Measurements from ENCODE around the gene BTG2.
"Not testable (repeated sequence)": the region's sequence is repeated elsewhere in the genome, so short reads cannot be mapped to it uniquely, and the experiment has no call there.

The BTG2 gene

DNA sequence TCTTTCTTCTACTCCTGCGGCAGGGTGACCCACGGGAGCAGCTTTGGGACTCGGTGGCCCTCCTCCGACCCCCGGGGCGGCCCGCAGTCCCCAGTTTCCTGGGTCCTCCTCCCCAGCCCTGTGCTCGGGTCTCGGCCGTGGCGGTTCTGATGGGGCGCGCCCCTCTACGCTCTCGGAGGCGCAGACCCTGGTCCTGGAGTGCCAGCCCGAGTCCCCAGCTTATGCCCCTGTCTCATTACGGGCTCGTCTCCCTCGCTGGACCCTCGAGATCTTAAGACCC lies 430 bp downstream of the BTG2 start:
- Mint-ChIP-seq H3K27ac (ENCODE audit: low read depth) (peak overlapping the region; percentile 98), H3K4me3 (peak overlapping the region; percentile 99), H3K27me3 (no peaks in the 10 kb centered on the region), H3K36me3 (ENCODE audit: insufficient read depth) (peaks cover 60% of the 10 kb centered on the region), H3K9me3 (no peaks in the 10 kb centered on the region), H3K4me1 (peaks cover 65% of the 10 kb centered on the region)
- peak; percentile 7 for ATAC-seq (replicated peaks; ENCODE audit: extremely low read depth, poor library complexity, severe bottlenecking)
- DNase-seq (ENCODE audit: low spot score in 2 of 2): no peak

DNA sequence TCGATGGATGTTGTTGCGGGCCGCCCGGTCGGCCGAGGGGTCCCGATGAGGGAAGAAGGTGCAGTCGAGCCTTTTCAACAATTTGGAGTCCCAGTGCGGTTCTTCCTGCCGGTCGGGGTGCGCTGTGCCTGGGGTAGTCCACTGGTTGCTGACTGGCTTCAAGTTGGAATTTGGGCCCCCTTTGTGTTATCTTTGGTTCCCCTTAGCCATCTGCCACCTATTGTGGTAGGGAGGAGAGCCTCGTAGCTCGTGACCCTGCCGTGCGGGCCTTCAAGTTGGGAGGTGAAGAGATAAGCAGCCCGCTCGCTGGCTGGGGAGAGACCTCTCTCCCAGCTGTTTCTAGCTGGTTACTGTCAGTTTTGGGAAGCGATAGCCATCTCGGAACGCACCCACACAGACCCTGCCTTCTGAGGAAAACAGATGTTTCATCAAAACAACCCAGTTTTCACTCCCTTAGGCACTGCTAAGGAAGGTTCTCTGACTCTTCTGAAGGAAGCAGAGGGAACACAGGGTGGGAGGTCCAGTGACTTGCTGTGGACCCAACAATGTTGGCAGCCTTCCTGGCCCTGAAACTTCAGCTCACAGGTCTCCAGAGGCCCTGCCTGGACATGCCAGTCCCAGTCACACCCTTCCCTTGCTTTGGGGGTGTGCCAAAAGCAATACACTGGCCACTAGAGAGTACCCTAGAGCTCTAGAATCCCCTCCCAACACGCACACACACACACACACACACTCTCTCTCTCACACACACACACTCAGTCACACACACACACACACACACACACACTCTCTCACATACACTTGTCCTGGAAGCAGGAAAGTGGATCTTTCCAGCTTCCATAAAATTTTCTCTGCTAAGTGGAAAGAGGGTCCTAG lies 1.0 kb downstream of the BTG2 start:
- DNase-seq (ENCODE audit: low spot score in 2 of 2): no peak
- H3K4me3 Mint-ChIP-seq: peak overlapping the region; percentile 99
- ATAC-seq (replicated peaks; ENCODE audit: extremely low read depth, poor library complexity, severe bottlenecking): no peak

GRCh38 chr1:203306965-203307541 lies 1.7 kb downstream of the BTG2 start:
- DNase-seq (ENCODE audit: low spot score in 2 of 2) (no peak), ATAC-seq (replicated peaks; ENCODE audit: extremely low read depth, poor library complexity, severe bottlenecking) (no peak)
- peaks cover 67% of the 10 kb centered on the region for H3K36me3 Mint-ChIP-seq (ENCODE audit: insufficient read depth)
- H3K27me3 Mint-ChIP-seq: no peaks in the 10 kb centered on the region
- peak overlapping the region; percentile 99 for H3K4me3 Mint-ChIP-seq
- H3K4me1 Mint-ChIP-seq: peaks cover 74% of the 10 kb centered on the region
- H3K9me3 Mint-ChIP-seq: no peaks in the 10 kb centered on the region
- H3K27ac Mint-ChIP-seq (ENCODE audit: low read depth): peak overlapping the region; percentile 98

More for the DNA sequence above, 1.0 kb downstream of the BTG2 start:
- Mint-ChIP-seq H3K36me3 (ENCODE audit: insufficient read depth) (peaks cover 65% of the 10 kb centered on the region), H3K27me3 (no peaks in the 10 kb centered on the region), H3K4me1 (peaks cover 69% of the 10 kb centered on the region), H3K9me3 (no peaks in the 10 kb centered on the region), H3K27ac (ENCODE audit: low read depth) (peak overlapping the region; percentile 98)

DNA sequence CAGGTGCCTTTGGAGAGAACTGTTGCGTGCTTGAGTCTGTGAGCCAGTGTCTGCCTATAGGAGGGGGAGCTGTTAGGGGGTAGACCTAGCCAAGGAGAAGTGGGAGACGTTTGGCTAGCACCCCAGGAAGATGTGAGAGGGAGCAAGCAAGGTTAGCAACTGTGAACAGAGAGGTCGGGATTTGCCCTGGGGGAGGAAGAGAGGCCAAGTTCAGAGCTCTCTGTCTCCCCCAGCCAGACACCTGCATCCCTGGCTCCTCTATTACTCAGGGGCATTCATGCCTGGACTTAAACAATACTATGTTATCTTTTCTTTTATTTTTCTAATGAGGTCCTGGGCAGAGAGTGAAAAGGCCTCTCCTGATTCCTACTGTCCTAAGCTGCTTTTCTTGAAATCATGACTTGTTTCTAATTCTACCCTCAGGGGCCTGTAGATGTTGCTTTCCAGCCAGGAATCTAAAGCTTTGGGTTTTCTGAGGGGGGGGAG lies 2.4 kb downstream of the BTG2 start:
- Mint-ChIP-seq H3K27ac (ENCODE audit: low read depth) (peak overlapping the region; percentile 98), H3K4me1 (peaks cover 74% of the 10 kb centered on the region), H3K4me3 (peak overlapping the region; percentile 99), H3K36me3 (ENCODE audit: insufficient read depth) (peaks cover 67% of the 10 kb centered on the region), H3K9me3 (no peaks in the 10 kb centered on the region), H3K27me3 (no peaks in the 10 kb centered on the region)
- DNase-seq (ENCODE audit: low spot score in 2 of 2) (no peak), ATAC-seq (replicated peaks; ENCODE audit: extremely low read depth, poor library complexity, severe bottlenecking) (no peak)

DNA sequence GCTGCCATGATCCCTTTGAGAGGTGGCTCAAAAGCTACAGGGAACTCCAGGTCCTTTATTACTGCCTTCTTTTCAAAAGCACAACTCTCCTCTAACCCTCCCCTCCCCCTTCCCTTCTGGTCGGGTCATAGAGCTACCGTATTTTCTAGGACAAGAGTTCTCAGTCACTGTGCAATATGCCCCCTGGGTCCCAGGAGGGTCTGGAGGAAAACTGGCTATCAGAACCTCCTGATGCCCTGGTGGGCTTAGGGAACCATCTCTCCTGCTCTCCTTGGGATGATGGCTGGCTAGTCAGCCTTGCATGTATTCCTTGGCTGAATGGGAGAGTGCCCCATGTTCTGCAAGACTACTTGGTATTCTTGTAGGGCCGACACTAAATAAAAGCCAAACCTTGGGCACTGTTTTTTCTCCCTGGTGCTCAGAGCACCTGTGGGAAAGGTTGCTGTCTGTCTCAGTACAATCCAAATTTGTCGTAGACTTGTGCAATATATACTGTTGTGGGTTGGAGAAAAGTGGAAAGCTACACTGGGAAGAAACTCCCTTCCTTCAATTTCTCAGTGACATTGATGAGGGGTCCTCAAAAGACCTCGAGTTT lies 3.1 kb downstream of the BTG2 start:
- ATAC-seq (replicated peaks; ENCODE audit: extremely low read depth, poor library complexity, severe bottlenecking): no peak
- no peaks in the 10 kb centered on the region for H3K27me3 Mint-ChIP-seq
- H3K27ac Mint-ChIP-seq (ENCODE audit: low read depth): peak overlapping the region; percentile 98
- H3K4me3 Mint-ChIP-seq: peak overlapping the region; percentile 99
- H3K9me3 Mint-ChIP-seq: no peaks in the 10 kb centered on the region
- H3K36me3 Mint-ChIP-seq (ENCODE audit: insufficient read depth): peaks cover 69% of the 10 kb centered on the region
- peaks cover 71% of the 10 kb centered on the region for H3K4me1 Mint-ChIP-seq
- no peak for DNase-seq (ENCODE audit: low spot score in 2 of 2)

- H3K27ac Mint-ChIP-seq (ENCODE audit: low read depth): peak overlapping the region; percentile 98
- H3K9me3 Mint-ChIP-seq: no peaks in the 10 kb centered on the region
- H3K27me3 Mint-ChIP-seq: no peaks in the 10 kb centered on the region
- H3K4me1 Mint-ChIP-seq: peaks cover 66% of the 10 kb centered on the region
- DNase-seq (ENCODE audit: low spot score in 2 of 2): no peak
- H3K36me3 Mint-ChIP-seq (ENCODE audit: insufficient read depth): peaks cover 68% of the 10 kb centered on the region
- no peak for ATAC-seq (replicated peaks; ENCODE audit: extremely low read depth, poor library complexity, severe bottlenecking)
- H3K4me3 Mint-ChIP-seq: peak overlapping the region; percentile 99
Measured at GRCh38 chr1:203308923-203309331, 3.6 kb downstream of the BTG2 start.

- H3K4me3 Mint-ChIP-seq: no peak overlapping the region
- DNase-seq (ENCODE audit: low spot score in 2 of 2): no peak
- H3K36me3 Mint-ChIP-seq (ENCODE audit: insufficient read depth): peaks cover 50% of the 10 kb centered on the region
- no peaks in the 10 kb centered on the region for H3K9me3 Mint-ChIP-seq
- no peaks in the 10 kb centered on the region for H3K27me3 Mint-ChIP-seq
- peaks cover 57% of the 10 kb centered on the region for H3K4me1 Mint-ChIP-seq
- ATAC-seq (replicated peaks; ENCODE audit: extremely low read depth, poor library complexity, severe bottlenecking): no peak
- no peak overlapping the region for H3K27ac Mint-ChIP-seq (ENCODE audit: low read depth)
Measured at GRCh38 chr1:203311368-203312301, 6.3 kb downstream of the BTG2 start.

GRCh38 chr1:203314025-203314759 lies 8.9 kb downstream of the BTG2 start:
- peaks cover 26% of the 10 kb centered on the region for H3K36me3 Mint-ChIP-seq (ENCODE audit: insufficient read depth)
- H3K27ac Mint-ChIP-seq (ENCODE audit: low read depth): not testable (repeated sequence)

GRCh38 chr1:203316626-203317093 lies 11.3 kb downstream of the BTG2 start:
- no peaks in the 10 kb centered on the region for H3K27me3 Mint-ChIP-seq
- no peak overlapping the region for H3K4me3 Mint-ChIP-seq
- no peaks in the 10 kb centered on the region for H3K9me3 Mint-ChIP-seq
- H3K4me1 Mint-ChIP-seq: peaks cover 53% of the 10 kb centered on the region
- H3K36me3 Mint-ChIP-seq (ENCODE audit: insufficient read depth): peaks cover 13% of the 10 kb centered on the region
- ATAC-seq (replicated peaks; ENCODE audit: extremely low read depth, poor library complexity, severe bottlenecking) (no peak), DNase-seq (ENCODE audit: low spot score in 2 of 2) (no peak)
- no peak overlapping the region for H3K27ac Mint-ChIP-seq (ENCODE audit: low read depth)

More at GRCh38 chr1:203314025-203314759, 8.9 kb downstream of the BTG2 start:
- ATAC-seq (replicated peaks; ENCODE audit: extremely low read depth, poor library complexity, severe bottlenecking); H3K9me3 Mint-ChIP-seq; H3K27me3 Mint-ChIP-seq; DNase-seq (ENCODE audit: low spot score in 2 of 2); H3K4me3 Mint-ChIP-seq: not testable (repeated sequence)
- H3K4me1 Mint-ChIP-seq: peaks cover 53% of the 10 kb centered on the region

- Mint-ChIP-seq H3K36me3 (ENCODE audit: insufficient read depth) (peaks cover 13% of the 10 kb centered on the region), H3K27me3 (no peaks in the 10 kb centered on the region), H3K27ac (ENCODE audit: low read depth) (no peak overlapping the region), H3K4me3 (no peak overlapping the region), H3K4me1 (peaks cover 61% of the 10 kb centered on the region), H3K9me3 (no peaks in the 10 kb centered on the region)
- DNase-seq (ENCODE audit: low spot score in 2 of 2): no peak
- ATAC-seq (replicated peaks; ENCODE audit: extremely low read depth, poor library complexity, severe bottlenecking): no peak
Measured at GRCh38 chr1:203317429-203318228, 12.3 kb downstream of the BTG2 start.

- Mint-ChIP-seq H3K36me3 (ENCODE audit: insufficient read depth) (peaks cover 11% of the 10 kb centered on the region), H3K4me3 (no peak overlapping the region), H3K9me3 (no peaks in the 10 kb centered on the region), H3K27me3 (no peaks in the 10 kb centered on the region), H3K27ac (ENCODE audit: low read depth) (peak overlapping the region; percentile 77), H3K4me1 (peaks cover 66% of the 10 kb centered on the region)
- ATAC-seq (replicated peaks; ENCODE audit: extremely low read depth, poor library complexity, severe bottlenecking): no peak
- DNase-seq (ENCODE audit: low spot score in 2 of 2): no peak
Measured at GRCh38 chr1:203318229-203318517, 12.9 kb downstream of the BTG2 start.

All from central memory CD8-positive, alpha-beta T cell (primary cell).